Central memory CD8-positive, alpha-beta T cell (primary cell): ENCODE results near the gene OLA1.

ENCODE experiments used
- ATAC-seq: fragments of 150-1000 bp; cut with Tn5 transposase; replicated peaks from 2 replicates; pipeline ENCODE4 v1.10.0; 2022; ENCODE audit warnings: mild to moderate bottlenecking, moderate FRiP score, moderate number of reproducible peaks; ENCODE audit not compliant: poor library complexity, severe bottlenecking; ENCODE audit errors: extremely low read depth
- DNase-seq, 2 donors: peaks; one replicate each; pipeline ENCODE4 v3.0.0; 2021; ENCODE audit warnings: low spot score in 2 of 2
- H3K27ac Mint-ChIP-seq: one replicate; pipeline ENCODE4 v1.8.0; 2022; ENCODE audit warnings: low read depth, mild to moderate bottlenecking, moderate library complexity, mixed read lengths
- H3K27me3 Mint-ChIP-seq: one replicate; pipeline ENCODE4 v1.8.0; 2022; ENCODE audit warnings: mixed read lengths
- H3K36me3 Mint-ChIP-seq: one replicate; pipeline ENCODE4 v1.8.0; 2022; ENCODE audit warnings: mild to moderate bottlenecking, moderate library complexity, mixed read lengths; ENCODE audit not compliant: insufficient read depth
- H3K4me1 Mint-ChIP-seq: one replicate; pipeline ENCODE4 v1.8.0; 2022; ENCODE audit warnings: mixed read lengths
- H3K4me3 Mint-ChIP-seq: one replicate; pipeline ENCODE4 v1.8.0; 2022; ENCODE audit warnings: mild to moderate bottlenecking, moderate library complexity, mixed read lengths
- H3K9me3 Mint-ChIP-seq: one replicate; pipeline ENCODE4 v1.8.0; 2022; ENCODE audit warnings: mixed read lengths

OLA1 gene

GRCh38 chr2:174124181-174124580, 124.2 kb downstream of the OLA1 start:
- Mint-ChIP-seq H3K9me3 (no peaks in the 10 kb centered on the region), H3K27ac (no peak overlapping the region), H3K36me3 (peaks cover 3% of the 10 kb centered on the region), H3K4me3 (no peak overlapping the region), H3K4me1 (no peaks in the 10 kb centered on the region), H3K27me3 (no peaks in the 10 kb centered on the region)
- DNase-seq: no peak
- ATAC-seq: no peak

GRCh38 chr2:174122185-174122584, 126.1 kb downstream of the OLA1 start:
- Mint-ChIP-seq H3K27me3 (no peaks in the 10 kb centered on the region), H3K27ac (no peak overlapping the region), H3K4me1 (no peaks in the 10 kb centered on the region), H3K4me3 (no peak overlapping the region), H3K36me3 (peaks cover 3% of the 10 kb centered on the region), H3K9me3 (no peaks in the 10 kb centered on the region)
- DNase-seq (no peak), ATAC-seq (no peak)

GRCh38 chr2:174121612-174122011, 126.7 kb downstream of the OLA1 start:
- Mint-ChIP-seq H3K36me3 (peaks cover 3% of the 10 kb centered on the region), H3K9me3 (no peaks in the 10 kb centered on the region), H3K27me3 (no peaks in the 10 kb centered on the region), H3K4me3 (no peak overlapping the region), H3K4me1 (no peaks in the 10 kb centered on the region), H3K27ac (no peak overlapping the region)
- no peak for DNase-seq
- no peak for ATAC-seq

- H3K9me3 Mint-ChIP-seq: no peaks in the 10 kb centered on the region
- no peak overlapping the region for H3K4me3 Mint-ChIP-seq
- no peak for DNase-seq
- H3K27me3 Mint-ChIP-seq: no peaks in the 10 kb centered on the region
- H3K4me1 Mint-ChIP-seq: no peaks in the 10 kb centered on the region
- peaks cover 3% of the 10 kb centered on the region for H3K36me3 Mint-ChIP-seq
- no peak for ATAC-seq
- H3K27ac Mint-ChIP-seq: no peak overlapping the region
Observed at GRCh38 chr2:174121175-174121574, 127.2 kb downstream of the OLA1 start.

- Mint-ChIP-seq H3K36me3 (peaks cover 3% of the 10 kb centered on the region), H3K4me1 (no peaks in the 10 kb centered on the region), H3K4me3 (no peak overlapping the region), H3K27ac (no peak overlapping the region), H3K9me3 (no peaks in the 10 kb centered on the region), H3K27me3 (no peaks in the 10 kb centered on the region)
- DNase-seq: no peak
- no peak for ATAC-seq
Observed at GRCh38 chr2:174120346-174120745, 128.0 kb downstream of the OLA1 start.

GRCh38 chr2:174117951-174118930, 130.1 kb downstream of the OLA1 start:
- Mint-ChIP-seq H3K36me3 (peaks cover 3% of the 10 kb centered on the region), H3K4me1 (no peaks in the 10 kb centered on the region), H3K9me3 (no peaks in the 10 kb centered on the region), H3K27me3 (no peaks in the 10 kb centered on the region), H3K27ac (no peak overlapping the region), H3K4me3 (no peak overlapping the region)
- no peak for ATAC-seq
- DNase-seq: no peak

- DNase-seq (no peak), ATAC-seq (no peak)
- H3K27ac Mint-ChIP-seq: no peak overlapping the region
- H3K9me3 Mint-ChIP-seq: no peaks in the 10 kb centered on the region
- no peaks in the 10 kb centered on the region for H3K4me1 Mint-ChIP-seq
- no peaks in the 10 kb centered on the region for H3K27me3 Mint-ChIP-seq
- H3K36me3 Mint-ChIP-seq: peaks cover 2% of the 10 kb centered on the region
- H3K4me3 Mint-ChIP-seq: no peak overlapping the region
Observed at GRCh38 chr2:174112073-174112472, 136.3 kb downstream of the OLA1 start.

- Mint-ChIP-seq H3K9me3 (no peaks in the 10 kb centered on the region), H3K4me3 (no peak overlapping the region), H3K4me1 (no peaks in the 10 kb centered on the region), H3K36me3 (peaks cover 2% of the 10 kb centered on the region), H3K27ac (no peak overlapping the region), H3K27me3 (no peaks in the 10 kb centered on the region)
- ATAC-seq (no peak), DNase-seq (no peak)
Observed at GRCh38 chr2:174108579-174108978, 139.8 kb downstream of the OLA1 start.

GRCh38 chr2:174106736-174107135, 141.6 kb downstream of the OLA1 start:
- Mint-ChIP-seq H3K27me3 (no peaks in the 10 kb centered on the region), H3K4me3 (no peak overlapping the region), H3K27ac (no peak overlapping the region), H3K36me3 (peaks cover 2% of the 10 kb centered on the region), H3K4me1 (no peaks in the 10 kb centered on the region), H3K9me3 (no peaks in the 10 kb centered on the region)
- DNase-seq (no peak), ATAC-seq (no peak)

GRCh38 chr2:174094542-174094941, 153.8 kb downstream of the OLA1 start:
- Mint-ChIP-seq H3K4me1 (no peaks in the 10 kb centered on the region), H3K4me3 (no peak overlapping the region), H3K36me3 (peaks cover 1% of the 10 kb centered on the region), H3K9me3 (no peaks in the 10 kb centered on the region), H3K27ac (no peak overlapping the region), H3K27me3 (no peaks in the 10 kb centered on the region)
- ATAC-seq: no peak
- DNase-seq: no peak

GRCh38 chr2:174090476-174090875, 157.9 kb downstream of the OLA1 start:
- H3K27ac Mint-ChIP-seq: no peak overlapping the region
- no peak overlapping the region for H3K4me3 Mint-ChIP-seq
- ATAC-seq (no peak), DNase-seq (no peak)
- no peaks in the 10 kb centered on the region for H3K27me3 Mint-ChIP-seq
- H3K9me3 Mint-ChIP-seq: no peaks in the 10 kb centered on the region
- peaks cover 3% of the 10 kb centered on the region for H3K36me3 Mint-ChIP-seq
- H3K4me1 Mint-ChIP-seq: no peaks in the 10 kb centered on the region

GRCh38 chr2:174088706-174089460, 159.4 kb downstream of the OLA1 start:
- Mint-ChIP-seq H3K27me3 (no peaks in the 10 kb centered on the region), H3K4me1 (no peaks in the 10 kb centered on the region), H3K9me3 (no peaks in the 10 kb centered on the region), H3K27ac (no peak overlapping the region), H3K36me3 (peaks cover 3% of the 10 kb centered on the region), H3K4me3 (no peak overlapping the region)
- ATAC-seq (no peak), DNase-seq (no peak)

GRCh38 chr2:174086708-174087107, 161.6 kb downstream of the OLA1 start:
- Mint-ChIP-seq H3K27ac (no peak overlapping the region), H3K9me3 (no peaks in the 10 kb centered on the region), H3K27me3 (no peaks in the 10 kb centered on the region), H3K4me3 (no peak overlapping the region), H3K36me3 (peaks cover 2% of the 10 kb centered on the region), H3K4me1 (no peaks in the 10 kb centered on the region)
- no peak for ATAC-seq
- no peak for DNase-seq
